HG03060 (cell line): Measurements from ENCODE around the gene DNMT3L.
"Not testable (repeated sequence)": the region's sequence is repeated elsewhere in the genome, so short reads cannot be mapped to it uniquely, and the experiment has no call there.

Experiments used
- ATAC-seq: cut with Tn5 transposase; IDR thresholded peaks from one replicate; pipeline ENCODE4 v1.9.1; 2021; ENCODE audit warnings: low read depth, moderate number of reproducible peaks; ENCODE audit not compliant: unreplicated experiment

DNMT3L gene

GRCh38 chr21:44295646-44296045, 33.9 kb upstream of the DNMT3L start:
- ATAC-seq = no peak

GRCh38 chr21:44295163-44295573, 33.5 kb upstream of the DNMT3L start:
- no peak for ATAC-seq

GRCh38 chr21:44294391-44295162, 32.9 kb upstream of the DNMT3L start:
- ATAC-seq = no peak

GRCh38 chr21:44293551-44294231, 32.0 kb upstream of the DNMT3L start:
- ATAC-seq = no peak

GRCh38 chr21:44292812-44293195, 31.1 kb upstream of the DNMT3L start:
- ATAC-seq = no peak

GRCh38 chr21:44291936-44292811, 30.5 kb upstream of the DNMT3L start:
- no peak for ATAC-seq

- ATAC-seq = no peak
These were observed 29.6 kb upstream of the DNMT3L start for GRCh38 chr21:44291078-44291935.

- no peak for ATAC-seq
These were observed 28.8 kb upstream of the DNMT3L start for GRCh38 chr21:44290327-44291077.

- ATAC-seq = no peak
These were observed 27.8 kb upstream of the DNMT3L start for GRCh38 chr21:44289381-44290010.

GRCh38 chr21:44288251-44289110, 26.8 kb upstream of the DNMT3L start:
- no peak for ATAC-seq

GRCh38 chr21:44286716-44287632, 25.3 kb upstream of the DNMT3L start:
- ATAC-seq = no peak

GRCh38 chr21:44286086-44286715, 24.5 kb upstream of the DNMT3L start:
- no peak for ATAC-seq

- no peak for ATAC-seq
These were observed 23.7 kb upstream of the DNMT3L start, which contains the start of gene AIRE for GRCh38 chr21:44285138-44285992. TSS of gene AIRE (plus strand) at chr21:44285876. CDS start at chr21:44286007, 131 bp downstream.

GRCh38 chr21:44283948-44284347, 22.3 kb upstream of the DNMT3L start:
- no peak for ATAC-seq

- not testable (repeated sequence) for ATAC-seq
These were observed 21.6 kb upstream of the DNMT3L start for GRCh38 chr21:44283211-44283785.
